Endodermal cell (in vitro differentiated cells): ENCODE measurements around the gene PDE10A. TPM values are rescaled to one million over a fixed set of nuclear protein-coding genes. Genes with fewer than 3 reads are reported as not detected.

ENCODE experiments used
- DNase-seq: peaks from one replicate; pipeline ENCODE4 v3.0.0-alpha.2; 2017
- H3K27ac ChIP-seq: 2 replicates; pipeline ENCODE4 v1.5.1; 2013; ENCODE audit warnings: mild to moderate bottlenecking, low read depth, low read length, moderate library complexity
- H3K27me3 ChIP-seq: 2 replicates; pipeline ENCODE4 v1.6.1; 2013; ENCODE audit warnings: mild to moderate bottlenecking, low read length, moderate library complexity; ENCODE audit not compliant: insufficient read depth, control insufficient read depth, poor library complexity, severe bottlenecking
- H3K36me3 ChIP-seq: 2 replicates; pipeline ENCODE4 v1.7.0; 2013; ENCODE audit warnings: mild to moderate bottlenecking, low read length, moderate library complexity; ENCODE audit not compliant: control insufficient read depth, insufficient read depth
- H3K4me1 ChIP-seq: one replicate; pipeline ENCODE4 v1.7.0; 2013; ENCODE audit warnings: low read length; ENCODE audit not compliant: control insufficient read depth, insufficient read depth
- H3K4me3 ChIP-seq: 2 replicates; pipeline ENCODE4 v1.5.1; 2013; ENCODE audit warnings: mild to moderate bottlenecking, low read length, moderate library complexity
- H3K9ac ChIP-seq: 2 replicates; pipeline ENCODE4 v1.6.1; 2013; ENCODE audit warnings: mild to moderate bottlenecking, low read length, moderate library complexity; ENCODE audit not compliant: poor library complexity, severe bottlenecking; ENCODE audit errors: extremely low read depth
- H3K9me3 ChIP-seq: 2 replicates; pipeline ENCODE4 v1.6.1; 2013; ENCODE audit warnings: mild to moderate bottlenecking, low read length, moderate library complexity; ENCODE audit not compliant: control insufficient read depth
- H3K27ac Mint-ChIP-seq: 2 replicates; pipeline ENCODE4 v1.8.0; 2020; ENCODE audit warnings: mixed read lengths
- H3K27me3 Mint-ChIP-seq: 2 replicates; pipeline ENCODE4 v1.8.0; 2021; ENCODE audit warnings: mild to moderate bottlenecking, mixed read lengths; ENCODE audit not compliant: insufficient read depth
- H3K36me3 Mint-ChIP-seq: 2 replicates; pipeline ENCODE4 v1.8.0; 2020; ENCODE audit warnings: low read depth, mixed read lengths
- H3K4me1 Mint-ChIP-seq: 2 replicates; pipeline ENCODE4 v1.8.0; 2020; ENCODE audit warnings: mixed read lengths
- H3K4me3 Mint-ChIP-seq: 2 replicates; pipeline ENCODE4 v1.8.0; 2020; ENCODE audit warnings: mild to moderate bottlenecking, moderate library complexity, mixed read lengths
- H3K9me3 Mint-ChIP-seq: 2 replicates; pipeline ENCODE4 v1.8.0; 2020; ENCODE audit warnings: mild to moderate bottlenecking, mixed read lengths
- WGBS, 2 experiments: methylation state at CpG; one replicate each; pipeline versions ENCODE4 v1.1.5 to v1.1.7; 2013; ENCODE audit warnings: missing lambda C conversion rate in 2 of 2, mixed read lengths in 1 of 2; ENCODE audit not compliant: insufficient coverage in 1 of 2, insufficient read length in 1 of 2; 5-methylcytosine and 5-hydroxymethylcytosine counted together
- total RNA-seq, 2 donors: library from RNA; stranded (reverse); fragmentation: NEBNext Ultra II Directional in 1 of 2; extraction: Animal tissue kit (Norgen Biotek cat#: 25700) in 1 of 2; gene quantifications; 2 replicates in 1 of 2; 3 replicates in 1 of 2; pipeline ENCODE4 v1.2.1, GENCODE V29; 2021
- TF ChIP-seq, protein P1 (sequence below): fragments of 200-600 bp; sonication (generic); conservative IDR thresholded peaks from 2 replicates; pipeline ENCODE4 v1.5.0; 2021; ENCODE audit warnings: antibody characterized with exemption, mild to moderate bottlenecking

PDE10A gene
- total RNA-seq, 2 donors from 2014 or later = 22.8 to 27.8 TPM

DNA sequence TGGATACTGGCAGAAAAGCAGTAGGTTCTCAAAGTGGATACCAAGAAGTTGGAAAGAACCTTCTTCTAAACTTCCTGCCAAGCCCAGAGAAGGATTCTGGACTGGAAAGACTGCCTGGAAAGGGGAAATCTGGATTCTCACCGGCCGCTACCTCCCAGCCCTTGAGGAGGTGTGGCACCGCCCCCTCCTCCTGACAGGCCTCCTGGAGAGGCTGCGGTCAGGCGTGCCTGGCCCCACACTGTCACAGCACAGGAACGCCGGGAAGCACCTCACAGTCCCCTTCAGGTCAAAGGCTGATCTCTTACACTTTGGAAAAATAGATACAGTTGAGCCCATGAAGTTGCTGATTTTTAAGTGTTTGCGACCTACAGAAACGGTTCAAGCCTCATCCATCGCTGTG is 16.3 kb upstream of the PDE10A start:
- Mint-ChIP-seq H3K27ac (no peak overlapping the region), H3K27me3 (no peaks in the 10 kb centered on the region), H3K36me3 (no peaks in the 10 kb centered on the region), H3K4me3 (no peak overlapping the region), H3K9me3 (no peaks in the 10 kb centered on the region), H3K4me1 (peaks cover 24% of the 10 kb centered on the region)
- Histone ChIP-seq H3K9me3 (no peaks in the 10 kb centered on the region), H3K4me1 (peaks cover under 1% of the 10 kb centered on the region), H3K36me3 (no peaks in the 10 kb centered on the region), H3K27me3 (no peaks in the 10 kb centered on the region), H3K9ac (no peak overlapping the region), H3K4me3 (no peak overlapping the region), H3K27ac (no peak overlapping the region)
- WGBS, 2 experiments = 59 to 64% methylated on average over 5 to 10 of the region's 10 CpGs
- TF ChIP-seq, protein P1, sequence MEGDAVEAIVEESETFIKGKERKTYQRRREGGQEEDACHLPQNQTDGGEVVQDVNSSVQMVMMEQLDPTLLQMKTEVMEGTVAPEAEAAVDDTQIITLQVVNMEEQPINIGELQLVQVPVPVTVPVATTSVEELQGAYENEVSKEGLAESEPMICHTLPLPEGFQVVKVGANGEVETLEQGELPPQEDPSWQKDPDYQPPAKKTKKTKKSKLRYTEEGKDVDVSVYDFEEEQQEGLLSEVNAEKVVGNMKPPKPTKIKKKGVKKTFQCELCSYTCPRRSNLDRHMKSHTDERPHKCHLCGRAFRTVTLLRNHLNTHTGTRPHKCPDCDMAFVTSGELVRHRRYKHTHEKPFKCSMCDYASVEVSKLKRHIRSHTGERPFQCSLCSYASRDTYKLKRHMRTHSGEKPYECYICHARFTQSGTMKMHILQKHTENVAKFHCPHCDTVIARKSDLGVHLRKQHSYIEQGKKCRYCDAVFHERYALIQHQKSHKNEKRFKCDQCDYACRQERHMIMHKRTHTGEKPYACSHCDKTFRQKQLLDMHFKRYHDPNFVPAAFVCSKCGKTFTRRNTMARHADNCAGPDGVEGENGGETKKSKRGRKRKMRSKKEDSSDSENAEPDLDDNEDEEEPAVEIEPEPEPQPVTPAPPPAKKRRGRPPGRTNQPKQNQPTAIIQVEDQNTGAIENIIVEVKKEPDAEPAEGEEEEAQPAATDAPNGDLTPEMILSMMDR = peak; percentile 26
- DNase-seq = peak; percentile 77

DNA sequence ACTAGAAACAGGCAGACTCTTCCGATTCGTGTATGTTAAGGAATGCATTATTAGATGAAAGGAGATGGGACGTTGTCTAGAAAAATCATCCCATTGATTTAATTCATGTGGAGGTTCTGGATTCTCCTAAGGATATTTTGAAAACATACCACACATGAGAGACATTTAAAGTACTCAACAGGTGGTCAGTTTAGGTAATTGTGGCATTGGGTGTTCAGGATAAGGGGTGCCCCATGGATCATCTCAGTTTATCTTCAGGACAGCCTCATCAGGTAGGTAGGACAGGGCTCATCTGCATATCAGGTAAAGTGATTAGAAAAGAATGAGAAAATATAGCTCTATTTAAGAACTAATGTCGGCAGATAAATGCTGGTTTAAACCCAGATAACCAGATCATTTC is 15.9 kb upstream of the PDE10A start:
- no peaks in the 10 kb centered on the region for H3K9me3 ChIP-seq
- Mint-ChIP-seq H3K27ac (no peak overlapping the region), H3K27me3 (no peaks in the 10 kb centered on the region), H3K4me1 (peaks cover 26% of the 10 kb centered on the region), H3K4me3 (no peak overlapping the region), H3K9me3 (no peaks in the 10 kb centered on the region), H3K36me3 (no peaks in the 10 kb centered on the region)
- no peaks in the 10 kb centered on the region for H3K36me3 ChIP-seq
- no peak for DNase-seq
- 89 to 99% methylated on average over 3 to 4 of the region's 4 CpGs for WGBS, 2 experiments
- no peak overlapping the region for H3K4me3 ChIP-seq
- TF ChIP-seq, protein P1 = no peak
- H3K27ac ChIP-seq = no peak overlapping the region
- peaks cover 3% of the 10 kb centered on the region for H3K4me1 ChIP-seq
- no peak overlapping the region for H3K9ac ChIP-seq
- no peaks in the 10 kb centered on the region for H3K27me3 ChIP-seq

DNA sequence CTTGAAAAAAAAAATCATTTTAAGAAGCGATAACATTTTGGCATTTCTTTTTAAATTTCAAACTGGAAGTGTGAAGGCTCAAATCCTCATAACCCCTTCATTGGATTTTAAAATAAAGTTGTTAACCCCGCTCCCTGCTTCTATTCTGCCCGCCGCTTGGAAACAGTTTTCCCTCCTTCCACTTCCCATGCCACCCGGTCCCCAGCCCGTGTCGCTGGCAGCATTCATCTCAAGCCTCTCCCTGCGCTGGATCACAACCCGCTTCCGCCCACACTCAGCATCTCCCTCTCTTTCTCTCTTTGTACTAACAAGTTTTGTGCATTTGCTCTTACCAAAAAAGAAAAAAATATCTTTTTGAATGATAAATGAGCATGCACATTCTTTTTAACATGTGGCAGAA is 15.4 kb upstream of the PDE10A start:
- peaks cover 28% of the 10 kb centered on the region for H3K4me1 Mint-ChIP-seq
- Histone ChIP-seq H3K4me3 (no peak overlapping the region), H3K4me1 (peaks cover 3% of the 10 kb centered on the region), H3K27me3 (no peaks in the 10 kb centered on the region), H3K36me3 (no peaks in the 10 kb centered on the region), H3K9me3 (no peaks in the 10 kb centered on the region), H3K27ac (no peak overlapping the region), H3K9ac (no peak overlapping the region)
- H3K36me3 Mint-ChIP-seq = no peaks in the 10 kb centered on the region
- DNase-seq = no peak
- H3K4me3 Mint-ChIP-seq = no peak overlapping the region
- H3K27me3 Mint-ChIP-seq = no peaks in the 10 kb centered on the region
- WGBS, 2 experiments = 91 to 92% methylated on average over 6 to 10 of the region's 10 CpGs
- TF ChIP-seq, protein P1 = no peak
- no peak overlapping the region for H3K27ac Mint-ChIP-seq
- H3K9me3 Mint-ChIP-seq = no peaks in the 10 kb centered on the region
